GM23338 (cell line): ENCODE measurements around the gene KRT8. TPM values are rescaled to one million over a fixed set of nuclear protein-coding genes. Genes with fewer than 3 reads are reported as not detected.

ENCODE experiments used
- ATAC-seq: fragments of 200-7000 bp; cut with Tn5 transposase; 3 replicates; pipeline ENCODE4 v1.9.1; 2020
- DNase-seq: peaks from one replicate; pipeline ENCODE4 v3.0.0-alpha.2; 2015; ENCODE audit warnings: low spot score
- H2AFZ ChIP-seq: fragments of 200-600 bp; sonication (generic); 2 replicates; pipeline ENCODE4 v1.8.0; 2016; ENCODE audit warnings: antibody characterized with exemption, mild to moderate bottlenecking, moderate library complexity
- H3F3A ChIP-seq: fragments of 200-600 bp; sonication (generic); replicated peaks from 2 replicates; pipeline ENCODE4 v1.8.0; 2017; ENCODE audit warnings: antibody characterized with exemption, mixed run types, low read depth
- H3K27ac ChIP-seq: fragments of 200-600 bp; sonication (generic); 2 replicates; pipeline ENCODE4 v1.6.1; 2016; ENCODE audit warnings: low read depth
- H3K27me3 ChIP-seq: fragments of 200-600 bp; sonication (generic); 2 replicates; pipeline ENCODE4 v1.8.0; 2016; ENCODE audit warnings: mild to moderate bottlenecking, mixed run types, moderate library complexity; ENCODE audit not compliant: insufficient read depth
- H3K36me3 ChIP-seq: fragments of 200-600 bp; sonication (generic); 2 replicates; pipeline ENCODE4 v1.8.0; 2016; ENCODE audit warnings: mild to moderate bottlenecking; ENCODE audit not compliant: insufficient read depth
- H3K4me1 ChIP-seq: fragments of 200-600 bp; sonication (generic); 2 replicates; pipeline ENCODE4 v1.8.0; 2016; ENCODE audit warnings: mild to moderate bottlenecking, moderate library complexity; ENCODE audit not compliant: insufficient read depth
- H3K4me2 ChIP-seq: fragments of 200-600 bp; sonication (generic); 2 replicates; pipeline ENCODE4 v1.7.1; 2017; ENCODE audit warnings: mixed run types
- H3K4me3 ChIP-seq: fragments of 200-600 bp; sonication (generic); 2 replicates; pipeline ENCODE4 v1.6.1; 2016; ENCODE audit warnings: mixed run types
- H3K79me2 ChIP-seq: fragments of 200-600 bp; sonication (generic); replicated peaks from 2 replicates; pipeline ENCODE4 v1.8.0; 2017; ENCODE audit warnings: mild to moderate bottlenecking; ENCODE audit not compliant: insufficient read depth
- H3K9me2 ChIP-seq: fragments of 200-600 bp; sonication (generic); 2 replicates; pipeline ENCODE4 v1.8.0; 2017; ENCODE audit not compliant: insufficient read depth
- H4K20me1 ChIP-seq: fragments of 200-600 bp; sonication (generic); replicated peaks from 2 replicates; pipeline ENCODE4 v1.8.0; 2017; ENCODE audit warnings: mild to moderate bottlenecking; ENCODE audit not compliant: insufficient read depth
- H3K27ac Mint-ChIP-seq: 2 replicates; pipeline ENCODE4 v1.8.0; 2020; ENCODE audit warnings: inconsistent platforms, mild to moderate bottlenecking, moderate library complexity, mixed read lengths
- H3K27me3 Mint-ChIP-seq: 3 replicates; pipeline ENCODE4 v1.8.0; 2022; ENCODE audit warnings: low read depth, mild to moderate bottlenecking, moderate library complexity, mixed read lengths, inconsistent platforms; ENCODE audit not compliant: insufficient read depth, poor library complexity
- H3K36me3 Mint-ChIP-seq: 3 replicates; pipeline ENCODE4 v1.8.0; 2021; ENCODE audit warnings: low read depth, mild to moderate bottlenecking, inconsistent platforms, moderate library complexity, mixed read lengths
- H3K4me1 Mint-ChIP-seq: 3 replicates; pipeline ENCODE4 v1.8.0; 2020; ENCODE audit warnings: mild to moderate bottlenecking, inconsistent platforms, mixed read lengths
- H3K4me3 Mint-ChIP-seq: 3 replicates; pipeline ENCODE4 v1.8.0; 2021; ENCODE audit warnings: moderate library complexity, mild to moderate bottlenecking, inconsistent platforms, mixed read lengths
- H3K9me3 Mint-ChIP-seq: 3 replicates; pipeline ENCODE4 v1.8.0; 2020; ENCODE audit warnings: moderate library complexity, mild to moderate bottlenecking, inconsistent platforms, mixed read lengths
- CREB1 ChIP-seq: fragments of 250-450 bp; sonication (Bioruptor Pico); IDR thresholded peaks from 2 replicates; pipeline ENCODE4 v1.5.0; 2020; ENCODE audit warnings: low read depth, mild to moderate bottlenecking, moderate library complexity
- CTCF ChIP-seq, 2 experiments: fragments of 200-600 bp in 1 of 2; sonication (generic) in 1 of 2; conservative IDR thresholded peaks; 2 replicates each; pipeline versions ENCODE4 v1.5.1 to v1.6.1; 2016 to 2017; ENCODE audit warnings: antibody characterized with exemption in 2 of 2, low read depth in 2 of 2, mild to moderate bottlenecking in 2 of 2, moderate library complexity in 1 of 2
- EZH2phosphoT487 ChIP-seq: fragments of 200-600 bp; sonication (generic); IDR thresholded peaks from one replicate; pipeline ENCODE4 v1.8.1; 2018; ENCODE audit warnings: antibody characterized with exemption; ENCODE audit not compliant: unreplicated experiment
- JUNB ChIP-seq: IDR thresholded peaks from one replicate; pipeline ENCODE4 v1.6.1; 2016; ENCODE audit warnings: antibody characterized with exemption; ENCODE audit not compliant: unreplicated experiment
- NANOG ChIP-seq: IDR thresholded peaks from 2 replicates; pipeline ENCODE4 v1.6.1; 2016; ENCODE audit warnings: antibody characterized with exemption, borderline replicate concordance
- POLR2AphosphoS5 ChIP-seq: IDR thresholded peaks from 2 replicates; pipeline ENCODE4 v1.6.1; 2016; ENCODE audit warnings: antibody characterized with exemption, low read depth
- ZNF114 ChIP-seq: fragments of 250-450 bp; sonication (Bioruptor Pico); IDR thresholded peaks from 2 replicates; pipeline ENCODE4 v1.5.0; 2020; ENCODE audit warnings: mild to moderate bottlenecking, moderate library complexity
- ZNF331 ChIP-seq: fragments of 250-450 bp; sonication (Bioruptor Pico); IDR thresholded peaks from 2 replicates; pipeline ENCODE4 v1.5.0; 2020; ENCODE audit warnings: low read depth, mild to moderate bottlenecking, moderate library complexity
- polyA plus RNA-seq: library from polyadenylated mRNA; unstranded; fragments of >200 nt; fragmentation: Nextera tagmentation; extraction: Ambion mirVana; gene quantifications from 2 replicates; pipeline ENCODE4 v1.2.1, GENCODE V29; 2016
- total RNA-seq: library from RNA; depleted of rRNA; stranded (reverse); fragments of >200 nt; shearing (Covaris generic); gene quantifications from 2 replicates; pipeline ENCODE4 v1.2.3, GENCODE V29; 2014
- TF ChIP-seq, protein P1 (sequence below): IDR thresholded peaks from 2 replicates; pipeline ENCODE4 v1.6.1; 2016; ENCODE audit warnings: antibody characterized with exemption
- TF ChIP-seq, protein P2 (sequence below): IDR thresholded peaks from one replicate; pipeline ENCODE4 v1.6.1; 2018; ENCODE audit warnings: antibody characterized with exemption; ENCODE audit not compliant: unreplicated experiment

KRT8 gene
- total and polyA plus RNA-seq, 2 experiments from 2014 or later, result 250 to 322 TPM

DNA sequence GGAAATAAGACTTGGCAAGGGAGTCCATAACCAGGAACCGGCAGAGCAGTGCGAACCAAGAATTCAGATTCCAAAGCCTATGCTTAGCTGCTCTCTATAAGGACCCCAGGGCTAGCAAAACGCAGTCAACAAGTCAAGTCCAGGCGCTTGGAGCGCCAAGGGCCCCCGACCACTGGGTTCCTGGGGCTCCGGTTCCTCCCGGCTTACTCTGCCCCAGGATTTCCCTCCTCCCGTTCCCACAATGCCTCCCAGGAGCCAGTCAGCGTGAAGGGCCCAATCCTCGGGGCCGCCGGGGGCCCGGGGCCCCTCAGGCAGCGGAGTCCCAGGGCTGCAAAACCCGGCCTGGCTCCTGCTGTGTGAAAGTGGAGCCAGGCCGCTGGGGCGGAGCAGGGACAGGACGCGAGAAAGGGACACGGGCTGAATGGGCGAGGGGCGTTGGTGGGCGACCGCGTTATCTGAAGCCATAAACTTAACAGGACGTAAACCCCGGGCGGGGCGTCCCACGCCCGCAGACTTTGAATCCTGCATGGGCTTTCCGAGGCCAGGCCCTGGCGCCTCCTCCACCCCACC, 1.5 kb downstream of the KRT8 start:
- Histone ChIP-seq H3K9me2 (no peaks in the 10 kb centered on the region), H4K20me1 (peaks cover 20% of the 10 kb centered on the region), H3K4me3 (peak overlapping the region; percentile 100), H3K4me1 (peaks cover 38% of the 10 kb centered on the region), H3K27me3 (no peaks in the 10 kb centered on the region), H2AFZ (no peak overlapping the region), H3F3A (0 out of 2 replicates have a peak, but pooled peaks cover 8% of the 10 kb centered on the region), H3K79me2 (peaks cover 25% of the 10 kb centered on the region), H3K36me3 (peaks cover 19% of the 10 kb centered on the region), H3K27ac (0 out of 2 replicates have a peak overlapping the region, but pooled peaks have one; percentile 0), H3K4me2 (peak overlapping the region; percentile 90)
- Mint-ChIP-seq H3K36me3 (peaks cover 46% of the 10 kb centered on the region), H3K9me3 (no peaks in the 10 kb centered on the region), H3K27ac (peak overlapping the region; percentile 62; the same call in 1 of the 2 replicates), H3K27me3 (peaks cover 30% of the 10 kb centered on the region), H3K4me1 (peaks cover 34% of the 10 kb centered on the region), H3K4me3 (peak overlapping the region; percentile 93)
- peak; percentile 77 for ATAC-seq
- peak; percentile 94 for DNase-seq
- TF ChIP-seq ZNF114 (peak; percentile 86; the same call in 1 of the 2 replicates), POLR2AphosphoS5 (no peak), CREB1 (CRISPR knock-in tag) (peak; percentile 67; the same call in 1 of the 2 replicates)

DNA sequence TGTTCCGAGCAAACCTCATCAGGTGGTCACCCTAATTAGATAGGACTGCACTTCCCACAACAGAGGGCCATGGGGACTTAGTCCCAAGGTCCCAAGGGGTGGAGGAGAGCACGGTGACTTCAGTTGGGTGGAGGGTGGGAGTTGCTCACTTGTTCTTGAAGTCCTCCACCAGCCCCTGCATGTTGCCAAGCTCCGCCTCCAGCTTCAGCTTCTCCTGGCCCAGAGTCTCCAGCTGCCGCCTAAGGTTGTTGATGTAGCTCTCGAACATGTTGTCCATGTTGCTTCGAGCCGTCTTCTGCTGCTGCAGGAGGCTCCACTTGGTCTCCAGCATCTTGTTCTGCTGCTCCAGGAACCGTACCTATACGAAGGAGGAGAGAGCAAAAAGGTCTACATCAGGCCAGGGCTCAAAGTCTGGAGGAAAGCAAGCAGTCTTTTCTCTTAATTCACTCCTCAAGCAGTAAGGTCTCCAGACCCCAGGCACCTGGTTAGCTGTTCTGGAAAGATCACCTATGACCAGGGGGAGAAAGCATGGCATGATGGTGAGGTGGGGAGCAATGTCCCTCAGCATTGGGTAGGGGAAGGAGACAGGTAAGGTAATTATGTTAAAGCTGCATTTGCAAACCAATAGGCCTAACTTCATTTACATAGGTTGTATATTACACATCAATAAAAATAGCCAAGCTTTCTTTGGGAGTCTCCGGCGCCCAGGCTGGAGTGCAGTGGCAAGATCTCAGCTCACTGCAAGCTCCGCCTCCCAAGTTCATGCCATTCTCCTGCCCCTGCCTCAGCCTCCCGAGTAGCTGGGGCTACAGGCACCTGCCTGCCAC, 2.9 kb downstream of the KRT8 start:
- ATAC-seq, result no peak
- peaks cover 20% of the 10 kb centered on the region for H3K4me1 Mint-ChIP-seq
- no peaks in the 10 kb centered on the region for H3K9me2 ChIP-seq
- no peak overlapping the region for H3K27ac Mint-ChIP-seq
- no peaks in the 10 kb centered on the region for H3K9me3 Mint-ChIP-seq
- H2AFZ ChIP-seq, result no peak overlapping the region
- peaks cover 30% of the 10 kb centered on the region for H3K27me3 Mint-ChIP-seq
- peaks cover 24% of the 10 kb centered on the region for H3K4me1 ChIP-seq
- H3F3A ChIP-seq, result 0 out of 2 replicates have a peak, but pooled peaks cover 8% of the 10 kb centered on the region
- H3K4me3 Mint-ChIP-seq, result peak overlapping the region; percentile 50
- 0 out of 2 replicates have a peak overlapping the region, but pooled peaks have one; percentile 9 for H3K27ac ChIP-seq
- H3K36me3 Mint-ChIP-seq, result peaks cover 57% of the 10 kb centered on the region
- H3K36me3 ChIP-seq, result peaks cover 26% of the 10 kb centered on the region
- peak overlapping the region; percentile 100 for H3K4me3 ChIP-seq
- peak overlapping the region; percentile 90; the same call in 1 of the 2 replicates for H3K4me2 ChIP-seq
- no peaks in the 10 kb centered on the region for H3K27me3 ChIP-seq
- H4K20me1 ChIP-seq, result peaks cover 20% of the 10 kb centered on the region
- H3K79me2 ChIP-seq, result peaks cover 25% of the 10 kb centered on the region
- TF ChIP-seq ZNF331 (CRISPR knock-in tag) (no peak), CTCF (conservative IDR thresholded peaks at IDR 0.05; ENCODE audit: low read depth in 2 of 2) (no peak), ZNF114 (no peak), POLR2AphosphoS5 (no peak), JUNB (no peak), EZH2phosphoT487 (no peak), CREB1 (CRISPR knock-in tag) (no peak), NANOG (no peak)
- TF ChIP-seq, protein P1, sequence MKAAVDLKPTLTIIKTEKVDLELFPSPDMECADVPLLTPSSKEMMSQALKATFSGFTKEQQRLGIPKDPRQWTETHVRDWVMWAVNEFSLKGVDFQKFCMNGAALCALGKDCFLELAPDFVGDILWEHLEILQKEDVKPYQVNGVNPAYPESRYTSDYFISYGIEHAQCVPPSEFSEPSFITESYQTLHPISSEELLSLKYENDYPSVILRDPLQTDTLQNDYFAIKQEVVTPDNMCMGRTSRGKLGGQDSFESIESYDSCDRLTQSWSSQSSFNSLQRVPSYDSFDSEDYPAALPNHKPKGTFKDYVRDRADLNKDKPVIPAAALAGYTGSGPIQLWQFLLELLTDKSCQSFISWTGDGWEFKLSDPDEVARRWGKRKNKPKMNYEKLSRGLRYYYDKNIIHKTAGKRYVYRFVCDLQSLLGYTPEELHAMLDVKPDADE, result no peak
- TF ChIP-seq, protein P2, sequence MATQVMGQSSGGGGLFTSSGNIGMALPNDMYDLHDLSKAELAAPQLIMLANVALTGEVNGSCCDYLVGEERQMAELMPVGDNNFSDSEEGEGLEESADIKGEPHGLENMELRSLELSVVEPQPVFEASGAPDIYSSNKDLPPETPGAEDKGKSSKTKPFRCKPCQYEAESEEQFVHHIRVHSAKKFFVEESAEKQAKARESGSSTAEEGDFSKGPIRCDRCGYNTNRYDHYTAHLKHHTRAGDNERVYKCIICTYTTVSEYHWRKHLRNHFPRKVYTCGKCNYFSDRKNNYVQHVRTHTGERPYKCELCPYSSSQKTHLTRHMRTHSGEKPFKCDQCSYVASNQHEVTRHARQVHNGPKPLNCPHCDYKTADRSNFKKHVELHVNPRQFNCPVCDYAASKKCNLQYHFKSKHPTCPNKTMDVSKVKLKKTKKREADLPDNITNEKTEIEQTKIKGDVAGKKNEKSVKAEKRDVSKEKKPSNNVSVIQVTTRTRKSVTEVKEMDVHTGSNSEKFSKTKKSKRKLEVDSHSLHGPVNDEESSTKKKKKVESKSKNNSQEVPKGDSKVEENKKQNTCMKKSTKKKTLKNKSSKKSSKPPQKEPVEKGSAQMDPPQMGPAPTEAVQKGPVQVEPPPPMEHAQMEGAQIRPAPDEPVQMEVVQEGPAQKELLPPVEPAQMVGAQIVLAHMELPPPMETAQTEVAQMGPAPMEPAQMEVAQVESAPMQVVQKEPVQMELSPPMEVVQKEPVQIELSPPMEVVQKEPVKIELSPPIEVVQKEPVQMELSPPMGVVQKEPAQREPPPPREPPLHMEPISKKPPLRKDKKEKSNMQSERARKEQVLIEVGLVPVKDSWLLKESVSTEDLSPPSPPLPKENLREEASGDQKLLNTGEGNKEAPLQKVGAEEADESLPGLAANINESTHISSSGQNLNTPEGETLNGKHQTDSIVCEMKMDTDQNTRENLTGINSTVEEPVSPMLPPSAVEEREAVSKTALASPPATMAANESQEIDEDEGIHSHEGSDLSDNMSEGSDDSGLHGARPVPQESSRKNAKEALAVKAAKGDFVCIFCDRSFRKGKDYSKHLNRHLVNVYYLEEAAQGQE, result no peak
- no peak for DNase-seq
